CD14-positive monocyte (primary cell): Measurements from ENCODE around the gene GRIK4. TPM values are rescaled to one million over a fixed set of nuclear protein-coding genes. Genes with fewer than 3 reads are reported as not detected.

ENCODE experiments used
- DNase-seq, 3 donors: peaks; one replicate each; pipeline ENCODE4 v3.0.0-alpha.2; 2011 to 2022
- H2AFZ ChIP-seq: 2 replicates; pipeline ENCODE4 v1.6.0; 2012; ENCODE audit warnings: mild to moderate bottlenecking, low read depth, low read length, inconsistent platforms; ENCODE audit not compliant: insufficient read depth, poor library complexity, severe bottlenecking
- H3K27ac ChIP-seq, 2 donors: 1 replicate in 1 of 2; 2 replicates in 1 of 2; pipeline ENCODE4 v1.5.1; 2012 to 2013; ENCODE audit warnings: low read length in 2 of 2, control low read depth in 1 of 2, inconsistent platforms in 1 of 2, low read depth in 1 of 2, mild to moderate bottlenecking in 1 of 2
- H3K27me3 ChIP-seq, 2 donors: one replicate each; pipeline versions ENCODE4 v1.6.0 to v1.6.1; 2011 to 2013; ENCODE audit warnings: low read length in 2 of 2; ENCODE audit not compliant: control insufficient read depth in 2 of 2, insufficient read depth in 2 of 2
- H3K36me3 ChIP-seq, 2 donors: replicated peaks in 1 of 2; 1 replicate in 1 of 2; 2 replicates in 1 of 2; pipeline versions ENCODE4 v1.5.1 to v1.6.1; 2012 to 2013; ENCODE audit warnings: low read length in 2 of 2, control low read depth in 1 of 2, inconsistent platforms in 1 of 2, mild to moderate bottlenecking in 1 of 2; ENCODE audit not compliant: insufficient read depth in 2 of 2, control insufficient read depth in 1 of 2
- H3K4me1 ChIP-seq, 2 donors: 1 replicate in 1 of 2; 2 replicates in 1 of 2; pipeline versions ENCODE4 v1.5.1 to v1.6.1; 2012 to 2013; ENCODE audit warnings: low read length in 2 of 2, control low read depth in 1 of 2, inconsistent platforms in 1 of 2, mild to moderate bottlenecking in 1 of 2, moderate library complexity in 1 of 2; ENCODE audit not compliant: insufficient read depth in 2 of 2, control insufficient read depth in 1 of 2
- H3K4me2 ChIP-seq: replicated peaks from 2 replicates; pipeline ENCODE3; 2012; ENCODE audit warnings: low read length, moderate library complexity, mild to moderate bottlenecking; ENCODE audit not compliant: poor library complexity, severe bottlenecking; ENCODE audit errors: extremely low read depth
- H3K4me3 ChIP-seq, 3 experiments: fragments of 200-600 bp in 1 of 3; sonication (generic) in 1 of 3; replicated peaks in 1 of 3; 1 replicate in 2 of 3; 2 replicates in 1 of 3; pipeline ENCODE4 v1.5.1; 2011 to 2013; ENCODE audit warnings: low read length in 3 of 3, mild to moderate bottlenecking in 3 of 3, control low read depth in 2 of 3, low read depth in 2 of 3, inconsistent platforms in 1 of 3, moderate library complexity in 1 of 3
- H3K79me2 ChIP-seq: 2 replicates; pipeline ENCODE4 v1.6.0; 2012; ENCODE audit warnings: mild to moderate bottlenecking, control low read depth, inconsistent platforms, low read length, moderate library complexity; ENCODE audit not compliant: insufficient read depth
- H3K9ac ChIP-seq: 2 replicates; pipeline ENCODE4 v1.6.0; 2017; ENCODE audit warnings: low read length, mild to moderate bottlenecking; ENCODE audit not compliant: insufficient read depth, poor library complexity, severe bottlenecking
- H3K9me3 ChIP-seq, 2 donors: replicated peaks in 1 of 2; 1 replicate in 1 of 2; 2 replicates in 1 of 2; pipeline versions ENCODE4 v1.5.1 to v1.6.1; 2012 to 2013; ENCODE audit warnings: low read length in 2 of 2, control low read depth in 1 of 2; ENCODE audit not compliant: control insufficient read depth in 1 of 2, insufficient read depth in 1 of 2
- H4K20me1 ChIP-seq: 2 replicates; pipeline ENCODE4 v1.6.0; 2012; ENCODE audit warnings: mild to moderate bottlenecking, low read length, control low read depth, moderate library complexity; ENCODE audit not compliant: insufficient read depth
- H3K27ac Mint-ChIP-seq, 7 donors: one replicate each; pipeline ENCODE4 v1.8.0; 2020; ENCODE audit warnings: mild to moderate bottlenecking in 7 of 7, mixed read lengths in 7 of 7, moderate library complexity in 6 of 7, inconsistent platforms in 2 of 7
- H3K27me3 Mint-ChIP-seq, 3 donors: one replicate each; pipeline ENCODE4 v1.8.0; 2021 to 2022; ENCODE audit warnings: low read depth in 3 of 3, mild to moderate bottlenecking in 3 of 3, mixed read lengths in 3 of 3, moderate library complexity in 3 of 3, inconsistent platforms in 1 of 3
- H3K36me3 Mint-ChIP-seq, 2 donors: one replicate each; pipeline ENCODE4 v1.8.0; 2020; ENCODE audit warnings: mixed read lengths in 2 of 2, inconsistent platforms in 1 of 2, mild to moderate bottlenecking in 1 of 2
- H3K4me1 Mint-ChIP-seq: one replicate; pipeline ENCODE4 v1.8.0; 2020; ENCODE audit warnings: mild to moderate bottlenecking, mixed read lengths
- H3K4me3 Mint-ChIP-seq, 2 donors: one replicate each; pipeline ENCODE4 v1.8.0; 2020; ENCODE audit warnings: mild to moderate bottlenecking in 2 of 2, mixed read lengths in 2 of 2, moderate library complexity in 1 of 2
- H3K9me3 Mint-ChIP-seq, 7 donors: one replicate each; pipeline ENCODE4 v1.8.0; 2020 to 2022; ENCODE audit warnings: mixed read lengths in 7 of 7, mild to moderate bottlenecking in 6 of 7, moderate library complexity in 6 of 7, inconsistent platforms in 2 of 7
- CTCF ChIP-seq: fragments of 200-600 bp; IDR thresholded peaks from one replicate; pipeline ENCODE4 v1.8.0; 2022; ENCODE audit warnings: antibody characterized with exemption, mild to moderate bottlenecking
- WGBS: methylation state at CpG from one replicate; pipeline ENCODE4 v1.1.5; 2013; ENCODE audit warnings: missing lambda C conversion rate; ENCODE audit not compliant: insufficient coverage; 5-methylcytosine and 5-hydroxymethylcytosine counted together
- intact Hi-C, 2 donors: fragments of 100-400 bp; cut with micrococcal nuclease; formaldehyde crosslinking; loops; one replicate each; pipeline versions ENCODE4 v1.15.0 to v1.15.1; 2023
- polyA plus RNA-seq, 3 donors: library from polyadenylated mRNA; depleted of rRNA in 1 of 3; unstranded in 2 of 3; stranded (reverse) in 1 of 3; fragments of 300-500 nt in 2 of 3; fragments of >200 nt in 1 of 3; fragmentation: Illumina TruSeq in 2 of 3; gene quantifications; 1 replicate in 2 of 3; 2 replicates in 1 of 3; pipeline ENCODE4 v1.2.3, GENCODE V29; 2012 to 2021

GRIK4 gene
- polyA plus RNA-seq, 3 donors, result not detected

- no peak overlapping the region for H3K27ac ChIP-seq
- H2AFZ ChIP-seq, result no peak overlapping the region
- Mint-ChIP-seq H3K36me3 (no peaks in the 10 kb centered on the region), H3K4me1 (no peaks in the 10 kb centered on the region), H3K4me3 (no peak overlapping the region), H3K27ac (no peak overlapping the region), H3K27me3 (peaks cover 8 to 35% (median 18%) of the 10 kb centered on the region in 3 donors), H3K9me3 (peaks cover 0 to 2% (median 0%) of the 10 kb centered on the region in 7 donors)
- no peaks in the 10 kb centered on the region for H4K20me1 ChIP-seq
- intact Hi-C loops, result no loop called here
- no peak overlapping the region for H3K9ac ChIP-seq
- 98% methylated on average over 7 of the region's 10 CpGs for WGBS
- H3K27me3 ChIP-seq, result peaks cover 0 to 6% of the 10 kb centered on the region in 2 donors
- no peak overlapping the region for H3K4me3 ChIP-seq
- H3K9me3 ChIP-seq, result no peaks in the 10 kb centered on the region
- no peak overlapping the region for H3K4me2 ChIP-seq
- H3K79me2 ChIP-seq, result no peaks in the 10 kb centered on the region
- DNase-seq, result no peak
- H3K36me3 ChIP-seq, result no peaks in the 10 kb centered on the region
- no peak for TF ChIP-seq CTCF
- H3K4me1 ChIP-seq, result no peaks in the 10 kb centered on the region
Observed at GRCh38 chr11:120526241-120526640, 14.7 kb downstream of the GRIK4 start.

- Histone ChIP-seq H3K9me3 (no peaks in the 10 kb centered on the region), H3K79me2 (no peaks in the 10 kb centered on the region), H3K4me2 (no peak overlapping the region), H4K20me1 (no peaks in the 10 kb centered on the region), H3K4me3 (no peak overlapping the region), H3K4me1 (no peaks in the 10 kb centered on the region), H3K27me3 (peaks cover 0 to 6% of the 10 kb centered on the region in 2 donors), H3K9ac (no peak overlapping the region), H3K36me3 (no peaks in the 10 kb centered on the region), H2AFZ (no peak overlapping the region), H3K27ac (no peak overlapping the region)
- Mint-ChIP-seq H3K4me1 (no peaks in the 10 kb centered on the region), H3K36me3 (no peaks in the 10 kb centered on the region), H3K27ac (no peak overlapping the region), H3K27me3 (peaks cover 9 to 34% (median 21%) of the 10 kb centered on the region in 3 donors), H3K9me3 (peaks cover 0 to 2% (median 0%) of the 10 kb centered on the region in 7 donors), H3K4me3 (no peak overlapping the region)
- no peak for DNase-seq
- intact Hi-C loops, result no loop called here
- TF ChIP-seq CTCF, result no peak
- WGBS, result 77% methylated on average over 15 of the region's 16 CpGs
Observed at GRCh38 chr11:120527111-120527761, 15.7 kb downstream of the GRIK4 start.
